ENCODE results near the gene WDR43. TPM values are rescaled to one million over a fixed set of nuclear protein-coding genes. Genes with fewer than 3 reads are reported as not detected.
"Not testable (repeated sequence)": the region's sequence is repeated elsewhere in the genome, so short reads cannot be mapped to it uniquely, and the experiment has no call there.

The WDR43 gene
- total RNA-seq, 1 donor: 45.5 TPM

GRCh38 chr2:28958689-28959088 is 64.2 kb downstream of the WDR43 start:
- peak; percentile 31 to 80 (median 55) for DNase-seq (ENCODE audit: low read depth in 2 of 3, low spot score in 2 of 3)

- DNase-seq (ENCODE audit: low read depth in 2 of 3, low spot score in 2 of 3): no peak
Measured at GRCh38 chr2:28960401-28960800, 65.9 kb downstream of the WDR43 start.

- no peak for DNase-seq (ENCODE audit: low read depth in 2 of 3, low spot score in 2 of 3)
Measured at GRCh38 chr2:28962505-28962904, 68.0 kb downstream of the WDR43 start.

- no peak for DNase-seq (ENCODE audit: low read depth in 2 of 3, low spot score in 2 of 3)
Measured at GRCh38 chr2:28970464-28971160, 76.1 kb downstream of the WDR43 start.

DNA sequence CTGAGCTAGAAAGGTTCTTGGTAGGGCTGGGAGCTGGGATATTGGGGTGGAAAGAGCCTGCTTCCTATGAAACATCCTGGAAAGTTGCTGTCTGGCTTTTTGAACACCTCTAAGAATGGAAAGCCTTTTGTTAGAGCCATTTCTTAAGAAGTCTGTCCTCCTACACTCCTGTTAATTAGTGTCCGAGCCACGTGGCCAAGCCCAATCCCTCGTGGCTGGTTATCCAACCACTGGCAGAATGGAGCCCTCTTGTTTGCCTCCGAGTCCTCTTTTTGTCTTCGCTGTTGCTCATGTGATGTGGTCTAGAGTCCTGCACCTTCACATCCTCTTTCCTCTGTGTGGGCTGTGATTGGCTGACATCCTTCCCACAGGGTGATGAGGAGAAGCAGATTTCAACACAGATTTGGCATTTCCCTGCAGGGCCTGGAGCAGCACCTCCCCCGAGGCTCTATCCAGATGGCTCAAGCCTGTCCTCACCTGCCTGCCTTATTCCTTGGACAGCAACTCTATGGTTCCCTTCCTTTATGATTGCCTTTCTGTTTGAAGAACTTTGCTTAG is 78.4 kb downstream of the WDR43 start:
- DNase-seq (ENCODE audit: low read depth in 2 of 3, low spot score in 2 of 3): no peak

- DNase-seq (ENCODE audit: low read depth in 2 of 3, low spot score in 2 of 3): no peak
Measured at GRCh38 chr2:28974252-28974651, 79.8 kb downstream of the WDR43 start.

GRCh38 chr2:28975671-28976070 is 81.2 kb downstream of the WDR43 start:
- no peak for DNase-seq (ENCODE audit: low read depth in 2 of 3, low spot score in 2 of 3)

- DNase-seq (ENCODE audit: low read depth in 2 of 3, low spot score in 2 of 3): no peak
Measured at GRCh38 chr2:28976584-28976983, 82.1 kb downstream of the WDR43 start.

DNA sequence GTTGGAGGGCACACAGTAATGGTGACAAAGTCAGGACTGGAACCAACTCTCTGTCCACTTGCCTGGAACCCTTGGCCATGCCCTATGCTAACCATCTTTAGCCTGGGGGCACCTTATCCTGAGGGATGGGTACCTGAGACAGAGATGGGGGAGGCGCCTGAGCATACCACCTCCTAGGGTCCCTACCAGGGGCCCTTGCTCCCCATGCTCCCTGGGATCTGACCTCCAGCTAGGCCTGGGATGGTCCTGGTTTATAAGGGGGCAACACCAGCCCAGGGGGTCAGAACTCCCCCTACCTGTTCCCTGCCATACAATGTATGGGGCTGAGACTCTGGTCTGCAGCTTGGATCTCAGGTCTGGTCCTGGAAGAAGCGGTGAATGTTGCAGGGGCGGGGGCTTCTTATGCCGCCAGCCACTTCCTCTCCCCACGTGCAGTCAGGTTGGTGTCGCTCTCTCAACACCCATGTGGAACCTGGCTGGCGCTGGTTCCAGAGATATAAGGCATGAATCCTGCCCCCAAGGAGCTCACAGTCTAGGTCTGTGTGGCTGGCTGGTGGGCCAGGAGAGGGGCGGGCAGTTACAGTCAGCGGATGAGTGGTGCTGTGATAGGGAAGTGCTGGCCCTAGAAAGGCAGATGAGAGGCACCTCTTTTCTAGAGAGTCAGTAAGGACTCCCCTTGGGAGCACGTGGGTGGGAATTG is 82.9 kb downstream of the WDR43 start:
- no peak for DNase-seq (ENCODE audit: low read depth in 2 of 3, low spot score in 2 of 3)

- DNase-seq (ENCODE audit: low read depth in 2 of 3, low spot score in 2 of 3): not testable (repeated sequence)
Measured at GRCh38 chr2:28978001-28978400, 83.5 kb downstream of the WDR43 start.

DNA sequence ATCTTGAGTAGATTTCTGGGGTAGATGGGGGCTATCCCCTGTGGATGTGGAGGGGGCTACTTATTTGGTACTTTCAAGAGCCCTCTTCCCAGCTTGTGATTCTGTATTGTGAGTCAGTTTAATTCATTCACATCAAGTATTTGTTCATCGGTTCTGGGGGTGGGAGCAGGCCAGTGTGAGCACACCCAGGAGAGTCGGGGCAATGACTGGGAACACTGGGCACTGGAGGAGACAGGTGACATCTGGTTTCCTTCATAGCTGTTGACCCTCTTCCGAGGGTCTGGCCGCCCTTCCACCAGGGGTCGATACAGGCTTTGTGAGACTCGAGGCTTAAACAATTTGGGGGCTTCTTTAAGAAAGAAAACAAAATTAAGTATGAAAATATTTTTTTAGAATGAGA is 84.1 kb downstream of the WDR43 start:
- no peak for DNase-seq (ENCODE audit: low read depth in 2 of 3, low spot score in 2 of 3)

DNA sequence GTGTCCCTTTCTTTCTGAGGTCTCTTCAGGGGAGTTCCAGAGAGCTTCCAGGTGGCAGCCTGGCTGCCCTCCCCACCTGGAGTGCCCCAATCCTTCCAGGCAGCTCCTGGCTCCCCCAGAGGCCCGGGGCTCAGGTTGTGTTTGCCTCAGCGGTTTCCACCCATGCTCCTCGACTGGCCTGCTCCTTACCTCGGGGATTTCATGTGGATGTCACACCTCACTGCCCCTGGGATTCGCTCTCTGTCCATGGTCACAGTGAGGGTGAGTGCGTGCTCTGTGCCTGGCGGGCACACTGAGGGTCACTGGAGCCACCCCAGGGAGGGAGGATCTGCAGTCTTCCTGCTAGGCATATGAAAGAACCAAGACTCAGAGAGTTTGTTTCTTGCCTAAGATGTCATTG is 84.6 kb downstream of the WDR43 start:
- DNase-seq (ENCODE audit: low read depth in 2 of 3, low spot score in 2 of 3): no peak

GRCh38 chr2:28979576-28980366 is 85.3 kb downstream of the WDR43 start:
- DNase-seq (ENCODE audit: low read depth in 2 of 3, low spot score in 2 of 3): no peak

DNA sequence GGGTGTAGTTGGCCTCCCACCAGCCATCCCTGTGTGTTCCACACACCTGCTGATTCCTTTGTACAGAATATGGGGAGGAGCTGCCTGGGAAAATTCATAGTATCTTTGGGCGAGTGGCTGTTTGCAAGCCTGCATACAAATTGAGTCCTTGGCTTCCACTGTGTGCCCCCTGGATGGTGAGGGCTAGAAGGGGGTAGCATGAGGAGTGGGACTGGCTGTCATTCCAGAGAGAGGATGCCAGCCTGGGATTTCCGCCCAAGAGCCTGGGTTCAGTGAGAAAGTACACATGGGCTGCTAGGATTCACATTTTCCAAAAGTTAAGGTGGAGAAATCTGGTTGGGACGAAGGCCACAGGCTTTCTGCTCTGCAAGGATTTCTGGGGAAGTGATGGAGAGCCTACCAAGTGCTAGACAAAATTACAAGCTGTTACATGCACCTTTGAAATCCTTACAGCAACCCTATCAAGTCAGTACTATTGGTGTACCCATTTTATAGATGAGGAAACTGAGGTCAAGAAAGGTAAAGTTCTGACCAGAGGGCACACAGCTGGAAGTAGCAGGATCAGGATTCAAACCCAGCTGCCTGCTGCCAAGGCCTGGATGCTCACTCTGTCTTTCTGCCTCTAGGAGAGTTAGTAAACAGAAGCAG is 86.0 kb downstream of the WDR43 start:
- no peak for DNase-seq (ENCODE audit: low read depth in 2 of 3, low spot score in 2 of 3)

- no peak for DNase-seq (ENCODE audit: low read depth in 2 of 3, low spot score in 2 of 3)
Measured at GRCh38 chr2:28981016-28981441, 86.6 kb downstream of the WDR43 start, which contains the start of gene TOGARAM2. TSS of gene TOGARAM2 (plus strand) at chr2:28981298. CDS start at chr2:28994835, 13,537 bp downstream.

DNA sequence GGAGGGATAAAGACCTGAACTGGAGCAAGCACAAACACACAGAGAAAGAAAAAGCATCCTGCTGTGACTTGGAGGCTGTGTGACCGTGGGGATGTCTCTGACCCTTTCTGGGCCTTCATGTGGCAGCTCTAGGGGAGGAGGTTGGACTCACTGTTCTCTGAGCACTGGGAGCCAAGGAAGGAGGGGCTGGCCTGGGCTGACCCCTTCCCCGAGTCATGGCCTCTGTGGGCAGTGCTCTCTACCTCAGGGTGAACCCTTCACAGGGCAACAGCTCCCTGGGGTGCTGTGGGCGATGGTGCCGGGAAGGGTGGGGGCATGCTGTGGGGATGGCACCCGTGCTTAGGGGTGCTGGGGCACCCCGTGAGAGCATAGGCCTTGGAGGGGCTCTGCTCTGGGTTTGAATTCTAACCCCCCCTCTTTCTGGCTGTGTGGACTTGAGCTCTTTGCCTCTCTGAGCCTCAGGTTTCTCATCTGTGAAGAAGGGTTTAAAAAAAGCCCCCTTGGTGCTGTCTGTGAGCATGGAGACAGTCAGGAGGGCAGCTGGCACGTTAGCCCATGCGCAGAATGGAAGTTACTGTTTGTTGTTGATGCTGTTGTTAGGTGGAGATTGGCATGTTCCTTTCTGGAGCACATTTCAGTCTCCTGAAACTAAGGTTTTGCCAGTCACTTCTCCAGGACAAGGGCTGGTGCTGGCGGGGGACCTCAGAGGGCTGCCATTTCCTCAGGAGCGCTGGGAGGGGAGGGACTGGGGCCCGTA is 87.3 kb downstream of the WDR43 start:
- DNase-seq (ENCODE audit: low read depth in 2 of 3, low spot score in 2 of 3): no peak

DNA sequence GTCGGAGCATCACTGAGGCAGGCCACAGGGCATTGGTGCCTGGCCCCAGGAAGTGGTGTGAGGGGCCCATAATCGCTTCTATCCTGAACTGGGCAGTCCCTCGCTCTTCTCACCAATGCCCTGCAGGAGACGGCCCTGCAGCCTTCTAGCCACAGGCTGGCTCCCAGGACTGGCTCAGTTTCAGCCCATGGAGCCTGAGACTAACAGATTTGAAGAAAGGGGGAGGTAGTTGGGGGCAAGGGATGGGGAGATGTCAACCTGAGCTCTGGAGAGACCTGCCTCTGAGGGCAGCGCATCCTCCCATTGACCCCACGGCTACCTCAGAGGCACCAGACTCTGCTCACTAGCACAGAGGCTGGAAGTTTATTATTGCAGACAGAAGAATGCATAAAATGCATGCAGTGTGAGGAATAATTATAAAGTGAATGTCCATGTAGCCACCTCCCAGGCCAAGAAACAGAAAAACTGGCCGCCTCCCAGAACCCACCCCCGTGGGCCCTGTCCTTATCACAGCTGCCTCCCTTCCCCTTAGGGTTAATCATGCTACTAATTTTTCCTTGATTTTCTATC is 88.0 kb downstream of the WDR43 start:
- no peak for DNase-seq (ENCODE audit: low read depth in 2 of 3, low spot score in 2 of 3)

DNA sequence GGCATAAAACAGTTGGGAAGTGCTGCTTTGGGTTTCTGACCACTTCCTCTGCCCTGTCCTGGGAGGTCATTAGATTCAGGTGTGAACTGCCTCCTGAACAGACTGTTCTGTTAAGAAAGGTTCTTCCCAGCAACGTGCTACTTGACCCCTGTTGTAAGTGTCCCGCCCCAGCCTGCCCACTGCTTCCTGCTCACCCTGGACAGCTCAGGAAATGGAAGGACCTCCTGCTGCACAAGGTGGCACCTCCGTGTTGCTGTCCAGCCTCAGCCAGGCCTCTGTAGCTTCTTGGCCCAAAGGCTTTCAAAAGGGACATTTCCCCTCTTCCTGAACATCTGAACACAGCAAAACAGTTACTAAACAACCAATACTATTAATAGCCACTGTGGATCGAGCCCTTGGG is 92.0 kb downstream of the WDR43 start:
- no peak for DNase-seq (ENCODE audit: low read depth in 2 of 3, low spot score in 2 of 3)

GRCh38 chr2:28989973-28990372 is 95.5 kb downstream of the WDR43 start:
- DNase-seq (ENCODE audit: low read depth in 2 of 3, low spot score in 2 of 3): no peak

DNA sequence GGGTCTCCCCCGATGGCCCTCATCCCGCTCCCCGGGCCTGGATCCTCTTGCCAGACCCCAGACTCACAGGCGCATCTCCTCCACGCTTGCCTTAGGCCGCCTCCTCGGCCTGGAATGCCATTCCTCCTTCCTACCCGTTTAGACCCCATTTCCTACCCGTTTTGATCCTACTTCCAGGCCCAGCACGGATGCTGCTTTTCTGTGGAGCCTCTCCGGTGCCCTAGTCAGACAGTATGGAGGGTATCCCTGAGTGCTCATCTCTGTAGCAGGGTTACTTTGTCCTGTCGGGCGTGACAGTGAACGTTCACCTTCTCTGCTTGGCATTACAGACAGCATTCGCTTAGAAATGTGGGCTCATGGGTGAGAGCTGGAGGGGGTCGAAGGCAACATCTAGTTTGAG is 96.0 kb downstream of the WDR43 start:
- DNase-seq (ENCODE audit: low read depth in 2 of 3, low spot score in 2 of 3): no peak
